ENCODE data around the gene PCSK5.

PCSK5 gene

DNA sequence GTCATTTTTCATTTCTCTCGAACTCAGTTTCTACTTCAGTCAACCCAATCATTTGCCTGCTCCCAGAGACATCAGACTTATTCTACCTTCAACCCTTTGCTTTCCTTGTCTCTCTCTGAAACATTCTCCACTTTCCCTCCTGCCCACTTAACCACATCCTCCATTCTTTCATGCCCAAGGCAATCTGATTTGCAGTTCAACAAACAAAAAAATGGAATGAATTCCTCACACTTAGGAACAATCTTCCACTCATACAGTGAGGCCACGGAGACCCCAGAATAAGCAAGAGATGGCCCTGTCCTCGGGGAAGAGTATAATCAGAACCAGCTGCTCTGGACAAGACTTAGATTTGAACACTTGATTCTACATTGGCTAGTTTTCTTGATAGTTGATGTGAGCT is 323.3 kb downstream of the PCSK5 start:
- DNase-seq, result no peak

- DNase-seq, result no peak
Measured at GRCh38 chr9:76215066-76215465, 324.6 kb downstream of the PCSK5 start.

GRCh38 chr9:76216161-76216649 is 325.7 kb downstream of the PCSK5 start:
- peak; percentile 98 for DNase-seq

- no peak for DNase-seq
Measured at GRCh38 chr9:76218117-76218885, 327.8 kb downstream of the PCSK5 start.

DNA sequence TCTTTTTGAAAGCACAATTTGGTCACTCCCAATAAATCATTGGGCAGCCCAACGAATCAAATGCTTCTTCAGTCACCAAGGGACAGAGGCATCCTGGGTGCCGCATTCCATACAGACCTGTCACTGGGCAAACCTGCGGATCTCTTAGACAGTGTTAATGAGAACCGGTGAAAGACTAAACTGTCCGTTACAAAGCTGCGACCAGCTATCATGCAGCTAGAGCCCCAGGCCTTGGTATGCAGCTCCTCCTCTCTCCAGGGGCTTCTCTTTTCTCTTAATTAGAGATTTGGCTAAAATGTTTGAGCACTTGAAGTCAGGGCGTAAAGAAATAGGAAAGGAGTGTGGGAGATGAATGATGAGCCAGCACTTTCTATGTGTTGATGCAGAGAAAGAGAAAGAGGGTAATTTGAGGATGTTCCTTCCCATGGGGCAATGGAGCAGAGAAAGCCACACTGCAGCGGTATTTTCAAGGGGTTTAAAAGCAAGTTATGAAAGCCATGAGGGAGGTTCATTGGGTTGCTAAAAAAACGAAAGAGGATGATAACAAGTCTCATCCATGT is 328.5 kb downstream of the PCSK5 start:
- peak; percentile 66 for DNase-seq

GRCh38 chr9:76219560-76220151 is 329.2 kb downstream of the PCSK5 start:
- DNase-seq, result no peak

- DNase-seq, result no peak
Measured at GRCh38 chr9:76221423-76221822, 330.9 kb downstream of the PCSK5 start.

DNA sequence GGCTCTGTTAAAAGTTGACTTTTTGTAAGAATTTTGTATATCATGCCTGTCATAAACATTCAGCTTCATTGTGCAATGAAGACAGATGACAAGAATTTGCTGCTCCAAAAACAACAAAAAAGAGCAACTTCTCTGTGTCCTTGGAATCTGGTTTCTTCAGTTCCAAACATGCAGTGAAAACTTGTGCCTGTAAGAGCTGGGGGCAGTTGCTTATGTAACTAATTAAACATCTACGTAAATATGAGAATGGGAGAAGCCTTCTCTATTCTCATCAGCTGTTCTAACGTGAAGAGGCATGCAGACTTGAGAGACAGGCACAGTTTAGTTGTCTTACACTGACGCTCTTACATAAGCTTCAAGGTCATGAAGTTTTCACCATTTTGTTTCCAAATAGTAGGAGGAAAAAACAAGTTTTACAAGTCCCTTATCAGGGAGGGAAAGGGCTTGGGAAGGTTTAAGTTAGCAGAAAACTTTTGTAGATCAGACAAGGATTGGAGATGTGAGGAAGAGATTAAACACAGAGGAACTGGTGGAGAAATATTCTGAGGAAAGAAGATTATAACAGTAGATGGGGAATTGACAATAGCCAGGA is 333.4 kb downstream of the PCSK5 start:
- DNase-seq, result no peak

DNA sequence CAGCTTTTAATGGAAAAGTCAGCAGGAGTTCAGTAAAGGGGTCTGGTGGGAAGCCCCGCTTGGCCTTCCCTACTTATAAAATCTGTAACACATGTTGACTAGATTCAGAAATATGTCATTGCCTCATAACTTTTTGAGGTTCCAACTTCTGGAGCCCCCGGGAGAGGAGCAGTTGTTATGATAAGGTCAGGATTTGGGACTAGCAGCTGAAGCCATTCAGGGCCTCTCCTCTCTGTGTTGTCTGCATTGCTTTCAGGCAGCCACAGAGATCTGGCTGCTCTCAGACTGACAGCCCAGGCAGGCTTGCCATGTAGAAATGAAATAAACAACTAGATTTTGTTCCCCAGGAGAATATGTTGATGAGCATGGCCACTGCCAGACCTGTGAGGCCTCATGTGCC is 336.7 kb downstream of the PCSK5 start:
- DNase-seq, result no peak

GRCh38 chr9:76231001-76231400 is 340.5 kb downstream of the PCSK5 start:
- no peak for DNase-seq

GRCh38 chr9:76232861-76233489 is 342.5 kb downstream of the PCSK5 start:
- no peak for DNase-seq

- no peak for DNase-seq
Measured at GRCh38 chr9:76240578-76240977, 350.1 kb downstream of the PCSK5 start.

GRCh38 chr9:76245518-76245917 is 355.0 kb downstream of the PCSK5 start:
- DNase-seq, result peak; percentile 92

- no peak for DNase-seq
Measured at GRCh38 chr9:76246680-76247079, 356.2 kb downstream of the PCSK5 start.

DNA sequence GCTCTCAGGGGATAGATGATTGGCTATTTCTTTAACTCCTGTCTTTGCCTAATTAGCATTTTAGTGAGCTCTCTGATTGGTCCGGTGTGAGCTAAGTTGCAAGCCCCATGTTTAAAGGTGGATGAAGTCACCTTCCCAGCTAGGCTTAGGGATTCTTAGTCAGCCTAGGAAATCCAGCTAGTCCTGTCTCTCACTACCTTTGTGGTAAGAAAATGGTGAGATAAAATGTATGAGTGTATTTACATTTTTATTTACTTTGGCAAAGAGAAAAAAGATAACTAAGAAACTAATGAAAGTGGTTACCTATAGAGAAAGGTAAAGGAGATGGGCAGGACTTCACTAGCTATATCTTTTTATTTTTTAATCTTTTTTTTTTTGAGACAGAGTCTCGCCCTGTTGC is 357.0 kb downstream of the PCSK5 start:
- DNase-seq, result no peak

DNA sequence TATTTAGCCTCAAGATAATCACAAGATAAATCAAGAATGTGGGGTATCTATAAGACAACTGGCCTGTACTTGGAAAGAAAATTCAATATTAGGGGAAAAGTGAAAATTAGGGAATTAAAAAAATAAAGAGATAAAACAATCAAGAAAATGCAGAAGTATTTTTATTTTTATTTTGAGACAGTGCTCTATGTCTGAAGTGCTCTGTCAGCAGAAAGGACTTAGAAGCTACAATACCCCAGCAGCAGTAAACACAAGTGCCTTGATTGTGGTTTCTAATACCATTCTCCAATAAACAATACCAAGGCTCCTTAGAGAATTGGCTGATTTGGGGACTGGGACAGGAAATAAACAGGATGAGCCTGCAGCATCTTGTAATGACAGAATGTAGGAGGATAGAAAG is 358.8 kb downstream of the PCSK5 start:
- no peak for DNase-seq

DNA sequence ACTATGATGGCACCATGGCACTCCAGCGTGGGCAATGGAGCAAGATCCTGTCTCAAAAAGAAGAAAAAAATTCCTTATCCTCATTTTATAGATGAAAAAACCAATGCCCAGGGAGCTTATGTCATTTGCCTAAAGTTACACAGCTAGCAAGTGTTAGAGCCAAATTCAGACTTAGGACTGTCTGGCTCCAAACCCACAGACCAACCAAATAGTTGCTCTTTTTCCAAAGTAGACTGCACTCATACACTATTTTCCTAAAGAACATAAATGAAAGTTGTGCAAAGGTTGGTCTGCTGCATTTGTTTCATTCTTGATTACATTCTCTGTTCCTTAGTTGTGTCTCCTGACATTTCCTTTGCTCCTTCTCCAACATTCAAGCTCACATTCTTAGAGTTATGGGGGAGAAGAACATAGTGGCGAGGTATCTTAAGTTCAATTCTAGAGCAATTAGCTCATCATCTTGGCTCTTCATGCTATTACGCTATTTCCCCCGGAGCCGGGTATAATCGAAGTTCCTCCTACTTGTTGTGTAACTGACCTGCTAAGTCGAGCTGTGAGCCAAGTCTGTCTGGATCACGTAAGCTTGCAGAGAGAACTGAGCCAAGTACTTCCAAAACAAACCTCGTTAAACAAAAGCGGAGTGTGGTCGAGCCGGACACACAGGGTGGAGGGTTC is 365.4 kb downstream of the PCSK5 start:
- DNase-seq, result peak; percentile 81

GRCh38 chr9:76257311-76257710 is 366.8 kb downstream of the PCSK5 start:
- DNase-seq, result no peak

- DNase-seq, result no peak
Measured at GRCh38 chr9:76266649-76267283, 376.3 kb downstream of the PCSK5 start.

- DNase-seq, result no peak
Measured at GRCh38 chr9:76267284-76267652, 376.8 kb downstream of the PCSK5 start.

GRCh38 chr9:76269789-76270188 is 379.3 kb downstream of the PCSK5 start:
- no peak for DNase-seq

DNA sequence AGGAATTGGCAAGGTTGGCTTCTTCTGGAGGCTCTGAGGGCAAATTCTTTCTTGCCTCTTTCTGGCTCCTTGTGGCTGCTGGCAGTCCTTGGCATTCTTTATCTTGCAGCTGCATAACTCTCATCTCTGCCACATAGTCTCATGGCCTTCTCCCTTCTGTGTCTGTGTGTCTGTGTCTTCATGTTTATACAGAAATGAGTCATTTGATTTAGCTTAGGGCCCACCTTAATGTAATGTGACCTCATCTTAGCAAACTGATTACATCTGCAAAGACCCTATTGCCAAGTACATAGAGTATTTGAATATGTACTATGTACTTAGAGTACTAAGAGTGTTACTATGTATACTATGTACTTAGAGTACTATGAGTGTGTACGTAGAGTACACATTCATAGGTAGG is 381.3 kb downstream of the PCSK5 start:
- DNase-seq, result no peak
